Trophoblast cell (in vitro differentiated cells and primary cell): Measurements from ENCODE around the gene ATXN1.
A peak's percentile ranks its signal among the peaks of the same experiment; 100 is the strongest.

ENCODE experiments used
- DNase-seq, 2 donors: peaks; one replicate each; pipeline ENCODE4 v3.0.0-alpha.2; 2016
- H2AFZ ChIP-seq: 2 replicates; pipeline ENCODE4 v1.6.1; 2013; ENCODE audit warnings: low read length, moderate library complexity, mild to moderate bottlenecking; ENCODE audit not compliant: insufficient read depth, poor library complexity
- H2AK5ac ChIP-seq: 2 replicates; pipeline ENCODE4 v1.6.1; 2013; ENCODE audit warnings: mild to moderate bottlenecking, low read length
- H2BK120ac ChIP-seq: 2 replicates; pipeline ENCODE4 v1.6.1; 2013; ENCODE audit warnings: low read length, mild to moderate bottlenecking, moderate library complexity; ENCODE audit not compliant: insufficient read depth, poor library complexity
- H2BK12ac ChIP-seq: 2 replicates; pipeline ENCODE4 v1.6.1; 2013; ENCODE audit warnings: mild to moderate bottlenecking, low read length, moderate library complexity
- H2BK5ac ChIP-seq: 2 replicates; pipeline ENCODE4 v1.6.1; 2013; ENCODE audit warnings: low read length, low read depth, moderate library complexity, mild to moderate bottlenecking; ENCODE audit not compliant: poor library complexity
- H3K14ac ChIP-seq: 2 replicates; pipeline ENCODE4 v1.6.1; 2013; ENCODE audit warnings: mild to moderate bottlenecking, low read length
- H3K18ac ChIP-seq: 2 replicates; pipeline ENCODE4 v1.6.1; 2013; ENCODE audit warnings: mild to moderate bottlenecking, low read length
- H3K23ac ChIP-seq: 2 replicates; pipeline ENCODE4 v1.6.1; 2013; ENCODE audit warnings: low read length
- H3K27ac ChIP-seq: 2 replicates; pipeline ENCODE4 v1.5.1; 2013; ENCODE audit warnings: low read depth, mild to moderate bottlenecking, inconsistent platforms, low read length, moderate library complexity
- H3K27me3 ChIP-seq: 2 replicates; pipeline ENCODE4 v1.6.1; 2013; ENCODE audit warnings: inconsistent platforms, mild to moderate bottlenecking, low read length, moderate library complexity; ENCODE audit not compliant: insufficient read depth
- H3K36me3 ChIP-seq, 2 experiments: 1 replicate in 1 of 2; 2 replicates in 1 of 2; pipeline ENCODE4 v1.6.1; 2013; ENCODE audit warnings: low read length in 2 of 2, mild to moderate bottlenecking in 2 of 2, moderate library complexity in 1 of 2; ENCODE audit not compliant: insufficient read depth in 2 of 2, control insufficient read depth in 1 of 2
- H3K4ac ChIP-seq: 2 replicates; pipeline ENCODE4 v1.6.1; 2013; ENCODE audit warnings: low read depth, mild to moderate bottlenecking, low read length, moderate library complexity
- H3K4me1 ChIP-seq, 2 experiments: 1 replicate in 1 of 2; 2 replicates in 1 of 2; pipeline ENCODE4 v1.6.1; 2013; ENCODE audit warnings: low read length in 2 of 2, mild to moderate bottlenecking in 2 of 2, moderate library complexity in 1 of 2; ENCODE audit not compliant: insufficient read depth in 2 of 2, control insufficient read depth in 1 of 2
- H3K4me2 ChIP-seq: 2 replicates; pipeline ENCODE4 v1.6.1; 2013; ENCODE audit warnings: inconsistent platforms, mild to moderate bottlenecking, low read length, moderate library complexity
- H3K4me3 ChIP-seq: 2 replicates; pipeline ENCODE4 v1.5.1; 2013; ENCODE audit warnings: mild to moderate bottlenecking, low read depth, low read length, inconsistent platforms
- H3K79me1 ChIP-seq: one replicate; pipeline ENCODE4 v1.6.1; 2013; ENCODE audit warnings: low read length
- H3K79me2 ChIP-seq: 2 replicates; pipeline ENCODE4 v1.6.1; 2013; ENCODE audit warnings: low read length, mild to moderate bottlenecking; ENCODE audit not compliant: control insufficient read depth, insufficient read depth, poor library complexity
- H3K9ac ChIP-seq: 2 replicates; pipeline ENCODE4 v1.6.1; 2013; ENCODE audit warnings: mild to moderate bottlenecking, low read length
- H3K9me3 ChIP-seq: 2 replicates; pipeline ENCODE4 v1.6.1; 2013; ENCODE audit warnings: low read depth, mild to moderate bottlenecking, control low read depth, inconsistent platforms, low read length; ENCODE audit not compliant: insufficient read depth
- H4K12ac ChIP-seq: 2 replicates; pipeline ENCODE4 v1.6.1; 2013; ENCODE audit warnings: low read depth, mild to moderate bottlenecking, low read length, moderate library complexity
- H4K8ac ChIP-seq: 2 replicates; pipeline ENCODE4 v1.6.1; 2013; ENCODE audit warnings: low read depth, mild to moderate bottlenecking, low read length, moderate library complexity
- H4K91ac ChIP-seq: one replicate; pipeline ENCODE4 v1.6.1; 2013; ENCODE audit warnings: low read depth, mild to moderate bottlenecking, low read length, moderate library complexity
- WGBS: extraction: QIAGEN DNeasy Blood & Tissue Kit; methylation state at CpG from one replicate; pipeline ENCODE4 v1.1.7; 2013; ENCODE audit warnings: missing lambda C conversion rate; ENCODE audit not compliant: insufficient read length, insufficient coverage; ENCODE audit errors: extremely low coverage; 5-methylcytosine and 5-hydroxymethylcytosine counted together

Gene ATXN1

DNA sequence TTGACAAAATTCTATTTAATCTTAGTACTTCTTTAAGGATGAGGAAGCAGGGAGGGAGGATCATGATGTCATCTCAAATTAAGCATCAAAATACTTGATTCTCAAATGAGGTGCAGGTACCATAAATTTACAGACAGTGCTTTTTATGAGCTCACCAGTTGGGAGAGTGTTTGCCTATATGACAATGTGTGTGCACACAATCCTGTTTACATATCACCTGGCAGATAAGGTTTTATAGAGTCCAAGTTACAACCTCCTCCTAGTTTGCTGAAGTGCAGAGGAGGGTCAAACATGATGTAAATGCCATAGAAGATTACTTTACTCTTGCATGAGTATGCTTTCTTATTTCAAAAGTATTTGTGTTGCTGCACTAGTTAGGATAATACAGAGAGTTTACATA is 6.4 kb downstream of the ATXN1 start:
- peaks cover 3% of the 10 kb centered on the region for H3K79me1 ChIP-seq
- H2AFZ ChIP-seq: no peak overlapping the region
- H3K23ac ChIP-seq: no peak overlapping the region
- H3K4me1 ChIP-seq: peaks cover 0 to 15% of the 10 kb centered on the region in 2 experiments
- H3K9me3 ChIP-seq: no peaks in the 10 kb centered on the region
- H3K4ac ChIP-seq: no peak overlapping the region
- no peak overlapping the region for H3K27ac ChIP-seq
- H4K91ac ChIP-seq: no peak overlapping the region
- H2AK5ac ChIP-seq: no peak overlapping the region
- peaks cover 3% of the 10 kb centered on the region for H3K79me2 ChIP-seq
- no peak overlapping the region for H3K9ac ChIP-seq
- no peaks in the 10 kb centered on the region for H3K36me3 ChIP-seq
- H2BK5ac ChIP-seq: no peak overlapping the region
- H2BK120ac ChIP-seq: no peak overlapping the region
- peak in 1 of 2 donors; percentile 34 for DNase-seq
- H3K18ac ChIP-seq: no peak overlapping the region
- H3K14ac ChIP-seq: no peak overlapping the region
- H4K8ac ChIP-seq: no peak overlapping the region
- H3K27me3 ChIP-seq: no peaks in the 10 kb centered on the region
- no peak overlapping the region for H2BK12ac ChIP-seq
- no peak overlapping the region for H4K12ac ChIP-seq
- H3K4me2 ChIP-seq: no peak overlapping the region
- H3K4me3 ChIP-seq: no peak overlapping the region

DNA sequence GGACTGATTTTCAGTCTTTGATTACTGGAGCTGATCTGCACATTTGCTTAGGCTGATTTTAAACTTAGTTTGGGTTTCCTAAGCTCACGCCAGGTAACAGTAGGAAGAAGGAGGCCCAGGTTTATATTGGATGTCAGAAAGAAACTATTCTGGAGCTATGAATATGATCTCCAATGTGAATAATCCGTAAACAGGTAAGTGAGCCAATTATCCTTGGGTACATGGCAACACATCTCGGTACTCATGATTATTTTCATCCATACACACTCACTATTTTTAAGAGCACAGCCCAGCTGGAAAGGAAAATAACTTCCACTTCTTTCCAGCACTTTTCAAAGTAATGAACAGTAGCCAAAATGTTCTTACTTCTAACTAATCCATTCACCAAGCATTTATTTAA is 7.0 kb downstream of the ATXN1 start:
- Histone ChIP-seq H2AFZ (no peak overlapping the region), H3K4me2 (no peak overlapping the region), H3K4ac (no peak overlapping the region), H3K18ac (no peak overlapping the region), H3K27ac (no peak overlapping the region), H2BK120ac (no peak overlapping the region), H4K8ac (no peak overlapping the region), H4K12ac (no peak overlapping the region), H4K91ac (no peak overlapping the region), H2BK12ac (no peak overlapping the region), H3K79me2 (no peaks in the 10 kb centered on the region), H3K36me3 (no peaks in the 10 kb centered on the region), H3K23ac (no peak overlapping the region), H3K27me3 (no peaks in the 10 kb centered on the region), H3K9me3 (no peaks in the 10 kb centered on the region), H3K14ac (no peak overlapping the region), H3K4me1 (peaks cover 0 to 15% of the 10 kb centered on the region in 2 experiments), H2AK5ac (no peak overlapping the region), H3K79me1 (no peaks in the 10 kb centered on the region), H3K4me3 (no peak overlapping the region), H3K9ac (no peak overlapping the region), H2BK5ac (no peak overlapping the region)
- no peak for DNase-seq
- no CpG with 5 or more reads among the region's 3 CpGs for WGBS

DNA sequence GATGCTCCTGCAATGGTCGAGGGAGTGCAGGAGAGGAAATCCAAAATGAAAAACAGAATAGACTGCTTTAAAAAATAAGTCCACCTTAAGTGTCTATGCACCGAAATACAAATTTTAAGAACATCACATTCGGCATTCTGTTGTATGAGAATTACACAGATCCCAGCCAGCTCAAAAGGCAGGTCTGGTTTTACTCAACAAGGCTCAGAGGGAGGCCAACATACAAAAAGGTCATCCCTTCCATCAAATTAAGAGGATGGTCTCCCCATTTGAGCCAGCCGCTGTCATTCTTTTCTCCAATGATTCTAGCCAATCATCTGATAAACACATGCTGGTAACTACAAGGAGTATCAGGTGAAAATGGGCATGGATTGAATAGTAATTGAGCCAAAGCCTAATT is 7.9 kb downstream of the ATXN1 start:
- Histone ChIP-seq H3K27ac (no peak overlapping the region), H3K79me2 (no peaks in the 10 kb centered on the region), H3K4me3 (no peak overlapping the region), H3K4ac (no peak overlapping the region), H4K91ac (no peak overlapping the region), H3K9me3 (no peaks in the 10 kb centered on the region), H2BK120ac (no peak overlapping the region), H3K4me1 (peaks cover 0 to 8% of the 10 kb centered on the region in 2 experiments), H3K23ac (no peak overlapping the region), H3K79me1 (no peaks in the 10 kb centered on the region), H2BK5ac (no peak overlapping the region), H4K8ac (no peak overlapping the region), H2AFZ (no peak overlapping the region), H3K36me3 (no peaks in the 10 kb centered on the region), H3K9ac (no peak overlapping the region), H2AK5ac (no peak overlapping the region), H3K4me2 (no peak overlapping the region), H4K12ac (no peak overlapping the region), H3K27me3 (no peaks in the 10 kb centered on the region), H3K18ac (no peak overlapping the region), H3K14ac (no peak overlapping the region), H2BK12ac (no peak overlapping the region)
- no CpG with 5 or more reads among the region's 4 CpGs for WGBS
- no peak for DNase-seq

DNA sequence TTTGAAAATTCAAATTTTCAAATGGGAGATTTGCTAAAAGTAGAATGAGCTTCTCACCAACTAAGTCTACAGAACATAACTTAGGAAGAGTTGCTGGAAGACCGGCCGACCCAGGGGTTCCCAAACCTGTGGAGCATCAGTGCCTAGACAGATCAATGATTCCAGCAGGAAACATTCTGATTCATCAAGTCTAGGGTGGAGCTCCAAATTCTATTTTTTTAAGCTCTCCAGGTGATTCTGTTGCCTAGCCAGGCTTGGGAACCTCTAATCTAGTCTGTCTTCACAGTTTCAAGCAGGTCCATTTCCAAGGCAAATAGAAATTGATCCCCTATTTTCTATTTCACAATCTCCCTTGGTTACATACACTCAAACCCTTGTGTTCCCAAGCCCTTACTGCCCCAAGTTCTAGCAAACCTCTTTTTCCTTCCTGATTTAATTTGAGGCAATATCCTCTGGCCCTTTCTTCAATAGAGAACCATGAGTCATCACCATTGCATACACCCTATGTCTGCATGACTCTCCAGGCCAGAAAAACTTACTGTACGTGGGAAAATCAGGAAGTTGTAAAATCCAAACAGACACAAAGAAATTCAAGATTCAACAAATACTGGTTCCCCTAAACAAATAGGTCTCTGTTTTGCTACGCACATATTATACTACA is 8.9 kb downstream of the ATXN1 start:
- Histone ChIP-seq H3K9ac (no peak overlapping the region), H2BK12ac (no peak overlapping the region), H3K4me3 (no peak overlapping the region), H2AFZ (no peak overlapping the region), H3K27me3 (no peaks in the 10 kb centered on the region), H3K23ac (no peak overlapping the region), H4K12ac (no peak overlapping the region), H3K4ac (no peak overlapping the region), H2BK5ac (no peak overlapping the region), H3K79me2 (no peaks in the 10 kb centered on the region), H2BK120ac (no peak overlapping the region), H3K9me3 (no peaks in the 10 kb centered on the region), H3K4me1 (peaks cover 0 to 6% of the 10 kb centered on the region in 2 experiments), H4K8ac (no peak overlapping the region), H3K4me2 (no peak overlapping the region), H2AK5ac (no peak overlapping the region), H3K79me1 (no peaks in the 10 kb centered on the region), H3K14ac (no peak overlapping the region), H4K91ac (no peak overlapping the region), H3K36me3 (no peaks in the 10 kb centered on the region), H3K27ac (no peak overlapping the region), H3K18ac (no peak overlapping the region)
- peak in 1 of 2 donors; percentile 51 for DNase-seq
- no CpG with 5 or more reads among the region's 4 CpGs for WGBS
